Right hindlimb (tissue), 1 donor: ENCODE results near the gene GEMIN7.

ENCODE experiments used
- DNase-seq: peaks from one replicate; pipeline ENCODE4 v3.0.0-alpha.2; 2018

GEMIN7 gene

DNA sequence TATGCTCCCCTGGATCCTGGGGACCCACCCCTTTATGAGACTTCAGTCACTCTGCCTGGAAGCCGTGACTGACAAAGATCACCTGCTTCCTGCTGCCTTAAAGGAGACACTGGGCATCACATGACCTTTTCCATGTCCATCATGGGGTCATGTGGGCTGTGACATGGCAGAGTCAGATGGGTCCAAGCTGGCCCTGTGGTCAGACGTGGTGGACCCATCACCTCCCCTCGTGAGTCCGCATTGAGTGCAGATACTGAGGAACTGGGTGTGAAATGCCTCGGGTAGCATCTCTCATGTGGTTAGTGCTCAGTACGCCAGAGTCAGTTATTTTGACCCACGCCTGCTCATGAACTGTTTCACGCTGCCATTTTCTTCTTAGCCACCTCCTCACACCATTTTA lies 54.6 kb downstream of the GEMIN7 start:
- DNase-seq = no peak

DNA sequence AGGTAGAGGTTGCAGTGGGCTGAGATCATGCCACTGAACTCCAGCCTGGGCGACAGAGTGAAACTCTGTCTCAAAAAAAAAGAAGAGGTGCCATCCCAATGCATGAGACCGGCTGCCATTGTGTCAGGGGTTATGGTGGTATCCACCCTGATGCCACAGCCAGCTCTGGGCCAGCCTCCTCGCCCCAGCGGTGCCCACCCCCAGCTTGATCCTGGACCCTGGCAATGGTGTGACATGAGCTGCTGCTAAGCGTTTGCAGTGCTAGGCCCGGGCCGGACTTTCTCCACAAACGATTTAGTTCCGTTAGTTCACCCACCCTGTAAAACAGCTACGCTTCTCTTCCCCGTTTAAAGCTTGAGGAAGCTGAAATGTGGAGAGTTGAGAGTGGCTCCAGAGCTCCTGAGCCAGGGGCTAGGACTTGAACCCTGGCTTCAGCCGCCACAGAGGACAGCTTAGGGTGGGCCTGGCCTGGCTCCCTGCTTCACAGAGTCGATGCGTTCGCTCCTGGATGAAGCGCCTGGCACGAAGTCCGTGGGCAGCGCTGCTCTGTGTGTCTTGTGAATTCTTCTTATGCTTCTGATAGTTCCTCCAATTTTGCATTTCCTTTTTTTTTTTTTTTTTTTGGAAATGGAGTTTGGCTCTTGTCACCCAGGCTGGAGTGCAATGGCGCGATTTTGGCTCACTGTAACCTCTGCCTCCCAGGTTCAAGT lies 56.3 kb downstream of the GEMIN7 start:
- no peak for DNase-seq

DNA sequence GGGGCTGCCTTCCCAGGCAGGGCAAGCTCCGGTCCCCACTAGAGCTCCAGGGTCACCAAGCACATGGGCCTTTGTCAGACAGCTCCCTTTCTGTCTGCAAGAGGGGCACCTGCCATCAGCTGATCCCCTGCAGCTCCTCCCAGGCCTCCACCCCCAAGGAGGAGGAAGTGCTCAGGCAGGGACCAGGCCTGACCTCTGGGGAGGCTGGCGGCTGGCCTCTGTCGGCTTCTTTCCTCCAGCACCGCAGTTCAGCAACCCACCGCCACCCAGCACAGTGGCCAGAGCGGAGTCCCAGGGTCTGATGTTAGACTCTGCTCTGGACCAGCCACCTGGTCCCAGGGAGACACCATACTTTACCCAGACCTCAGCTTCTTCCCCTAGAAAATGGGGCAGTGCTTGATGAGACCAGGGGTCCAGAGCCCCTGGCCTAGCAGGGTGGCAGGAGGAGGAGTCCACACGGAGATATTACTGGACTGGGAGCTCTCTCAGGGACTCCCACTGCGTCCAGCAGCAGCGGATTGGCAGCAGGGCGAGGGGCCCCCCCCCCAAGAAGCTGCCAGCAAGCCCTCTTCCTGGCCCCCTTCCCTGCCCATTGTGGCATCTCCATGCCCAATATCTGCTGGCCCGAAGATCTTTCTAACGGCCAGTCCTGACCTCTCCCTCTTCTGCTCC lies 57.6 kb downstream of the GEMIN7 start:
- no peak for DNase-seq

DNA sequence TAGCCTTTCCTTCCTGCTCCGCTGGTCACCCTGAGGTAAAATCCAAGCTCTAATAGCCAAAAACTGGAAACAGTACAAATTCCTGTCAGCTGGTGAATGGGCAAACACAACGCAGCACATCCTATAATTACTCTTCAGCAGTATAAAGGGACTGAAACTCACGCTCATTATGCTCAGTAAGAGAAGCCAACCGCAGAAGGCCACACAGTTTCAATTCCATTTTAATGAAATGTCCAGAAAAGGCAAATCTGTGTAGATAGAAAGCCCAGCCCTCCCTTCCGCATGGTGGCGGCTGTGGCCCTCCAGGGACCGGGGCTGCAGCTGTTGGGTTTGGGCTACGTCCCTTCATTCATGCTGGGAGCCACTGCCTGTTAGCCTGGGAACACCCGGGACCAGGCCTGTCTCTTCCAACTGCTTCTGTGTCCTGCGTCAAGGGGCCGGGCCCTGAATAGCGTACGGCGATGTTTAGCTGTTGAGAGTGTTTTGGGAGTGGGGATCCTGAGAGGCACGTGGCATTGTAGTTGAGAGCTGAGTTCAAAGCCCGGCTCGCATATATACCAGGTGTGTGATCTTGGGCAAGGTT lies 58.2 kb downstream of the GEMIN7 start:
- peak; percentile 83 for DNase-seq

DNA sequence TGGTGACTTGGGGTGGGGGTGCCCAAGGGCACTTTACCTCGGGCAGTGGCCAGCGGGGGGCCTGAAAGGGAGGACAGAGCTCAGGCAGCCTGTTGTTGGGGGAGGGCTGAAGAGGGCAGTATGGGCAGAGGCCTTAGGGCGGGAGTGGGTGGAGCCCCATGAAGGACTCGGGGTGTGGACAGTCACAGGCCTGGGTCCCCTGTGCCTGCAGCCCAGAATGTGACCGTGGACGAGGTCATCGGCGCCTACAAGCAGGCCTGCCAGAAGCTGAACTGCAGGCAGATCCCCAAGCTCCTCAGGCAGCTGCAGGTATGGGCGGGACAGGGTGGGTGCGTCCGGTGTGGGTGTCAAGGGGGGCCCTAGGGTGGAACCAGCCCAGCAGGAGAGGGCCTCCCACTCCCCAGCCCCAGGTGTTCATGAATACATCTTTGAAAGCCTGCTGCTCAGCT lies 59.3 kb downstream of the GEMIN7 start:
- DNase-seq = no peak

DNA sequence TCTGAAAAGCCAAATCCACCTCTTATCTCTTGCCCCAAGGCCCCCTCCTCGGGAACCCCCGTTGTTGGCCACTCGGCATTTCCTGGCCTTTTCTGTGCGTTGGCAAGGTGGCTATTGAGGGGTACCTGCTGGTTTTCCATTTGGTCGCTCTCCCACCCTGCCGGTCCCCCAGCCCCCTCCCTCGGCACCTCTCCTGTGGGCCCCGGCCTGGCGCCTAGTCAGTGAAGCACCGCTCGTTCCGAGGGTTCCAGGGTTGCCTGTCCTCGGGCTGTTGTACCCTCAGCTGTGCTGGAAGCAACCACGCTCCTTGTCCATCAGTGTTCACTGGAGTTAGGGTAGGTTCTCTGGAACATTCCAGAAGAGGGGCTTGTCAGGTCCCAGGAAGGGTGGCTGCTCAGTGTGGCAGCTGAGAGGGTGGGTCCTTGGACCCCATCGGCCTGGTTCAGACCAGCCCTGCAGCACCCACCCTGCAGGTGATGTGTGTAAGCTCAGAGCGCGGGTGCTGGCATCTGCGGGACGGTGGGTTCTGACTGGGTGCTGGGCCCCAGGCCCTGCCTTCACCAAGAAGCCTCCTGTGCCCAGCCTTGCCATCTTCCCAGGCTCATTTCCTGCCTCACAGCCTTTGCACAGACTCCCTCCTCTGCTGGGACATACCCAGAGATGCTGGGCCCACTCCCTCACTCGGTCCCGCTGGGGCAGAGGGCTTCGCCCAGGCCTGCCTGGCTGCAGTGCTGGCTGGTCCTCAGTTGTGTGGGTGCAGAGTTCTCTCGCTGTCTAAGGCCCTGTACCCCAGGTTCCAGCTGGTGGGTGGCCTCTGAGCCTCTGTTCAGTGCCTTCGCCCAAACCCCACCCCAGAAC lies 60.5 kb downstream of the GEMIN7 start:
- no peak for DNase-seq

DNA sequence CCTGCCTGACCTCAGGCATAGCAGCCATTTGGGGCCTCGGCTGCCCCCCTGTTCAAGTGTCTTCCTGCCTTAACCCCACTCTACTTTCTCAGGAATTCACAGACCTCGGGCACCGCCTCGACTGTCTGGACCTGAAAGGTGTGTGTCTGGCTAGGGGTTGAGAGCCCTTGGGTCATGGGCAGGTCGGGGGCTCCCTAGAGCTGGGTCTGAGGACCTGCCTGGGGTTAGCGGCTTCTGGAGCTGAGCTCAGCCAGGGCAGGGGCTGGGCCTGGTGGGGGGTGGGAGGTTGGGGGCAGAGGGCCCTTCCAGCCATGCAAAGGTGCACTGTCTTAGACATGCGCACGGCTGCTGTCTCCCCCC lies 61.1 kb downstream of the GEMIN7 start:
- no peak for DNase-seq

DNA sequence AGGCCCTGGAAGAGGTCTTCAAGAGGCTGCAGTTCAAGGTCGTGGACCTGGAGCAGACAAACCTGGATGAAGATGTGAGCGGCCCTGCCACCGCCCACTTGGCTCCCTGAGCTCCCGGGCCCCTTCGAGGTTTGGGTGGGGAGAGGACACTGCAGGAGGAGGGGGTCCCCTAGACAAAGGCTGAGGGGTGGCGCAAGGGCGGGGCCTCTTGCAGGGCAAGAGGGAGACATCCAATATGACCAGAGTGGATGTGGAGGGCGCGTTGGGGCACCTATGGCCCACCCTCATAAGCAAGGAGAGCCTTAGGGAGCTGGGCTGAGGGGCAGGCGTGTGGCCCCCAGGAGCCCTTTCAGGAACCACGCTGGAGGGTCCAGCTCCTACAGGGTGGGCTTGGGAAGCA lies 61.5 kb downstream of the GEMIN7 start:
- DNase-seq = no peak
